Adipocyte (in vitro differentiated cells): ENCODE data around the gene GOLGA1.
"Not testable (repeated sequence)": the region's sequence is repeated elsewhere in the genome, so short reads cannot be mapped to it uniquely, and the experiment has no call there.

Source experiments
- DNase-seq: peaks from one replicate; pipeline ENCODE4 v3.0.0-alpha.2; 2015; ENCODE audit warnings: low read depth
- H3K27me3 ChIP-seq: replicated peaks from 2 replicates; pipeline ENCODE4 v1.7.0; 2013; ENCODE audit warnings: mild to moderate bottlenecking, low read length, moderate library complexity; ENCODE audit not compliant: control insufficient read depth, insufficient read depth
- H3K36me3 ChIP-seq: 2 replicates; pipeline ENCODE4 v1.7.0; 2013; ENCODE audit warnings: low read length, mild to moderate bottlenecking, moderate library complexity; ENCODE audit not compliant: control insufficient read depth, insufficient read depth, severe bottlenecking
- H3K4me1 ChIP-seq: 2 replicates; pipeline ENCODE4 v1.7.0; 2013; ENCODE audit warnings: mild to moderate bottlenecking, low read length, moderate library complexity; ENCODE audit not compliant: control insufficient read depth, insufficient read depth
- H3K4me3 ChIP-seq: 2 replicates; pipeline ENCODE4 v1.7.0; 2013; ENCODE audit warnings: mild to moderate bottlenecking, low read length, moderate library complexity
- H3K9ac ChIP-seq: 2 replicates; pipeline ENCODE4 v1.7.0; 2013; ENCODE audit warnings: mild to moderate bottlenecking, low read length, moderate library complexity
- H3K9me3 ChIP-seq: 2 replicates; pipeline ENCODE4 v1.7.0; 2013; ENCODE audit warnings: mild to moderate bottlenecking, low read length, moderate library complexity; ENCODE audit not compliant: control insufficient read depth

GOLGA1 gene

DNA sequence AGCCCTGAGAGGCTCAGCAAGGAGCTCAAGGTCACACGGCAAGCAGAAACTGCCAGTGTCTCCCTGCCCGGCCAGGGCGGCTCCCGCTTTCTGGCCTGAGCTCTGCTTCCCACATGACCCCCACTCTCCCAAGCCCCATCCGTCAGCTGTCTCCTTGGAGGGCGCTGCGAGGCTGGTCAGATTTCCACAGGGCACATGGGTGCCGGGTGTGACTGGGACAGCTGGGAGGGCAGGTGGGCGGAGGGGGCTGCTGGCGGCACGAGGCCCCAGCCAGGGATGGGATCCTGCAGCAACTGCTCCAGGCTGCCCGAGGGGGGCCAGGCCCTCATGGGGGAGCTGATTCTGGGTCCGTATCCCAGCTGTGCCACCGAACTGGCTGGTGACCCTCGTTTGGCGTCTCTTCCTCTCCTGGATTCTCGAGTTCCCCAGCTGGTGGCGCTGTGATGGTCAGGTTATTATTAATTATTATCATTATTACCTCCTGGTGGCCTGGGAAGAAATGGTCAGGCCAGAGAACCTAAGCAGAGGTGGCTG lies 100.5 kb downstream of the GOLGA1 start:
- DNase-seq, result no peak
- H3K4me3 ChIP-seq, result no peak overlapping the region
- no peaks in the 10 kb centered on the region for H3K36me3 ChIP-seq
- no peaks in the 10 kb centered on the region for H3K9me3 ChIP-seq
- H3K27me3 ChIP-seq, result no peaks in the 10 kb centered on the region
- no peak overlapping the region for H3K9ac ChIP-seq
- H3K4me1 ChIP-seq, result peaks cover 4% of the 10 kb centered on the region

- H3K4me1 ChIP-seq, result peaks cover 10% of the 10 kb centered on the region
- H3K27me3 ChIP-seq, result no peaks in the 10 kb centered on the region
- no peak overlapping the region for H3K9ac ChIP-seq
- H3K4me3 ChIP-seq, result no peak overlapping the region
- H3K9me3 ChIP-seq, result no peaks in the 10 kb centered on the region
- peak; percentile 35 for DNase-seq
- no peaks in the 10 kb centered on the region for H3K36me3 ChIP-seq
Observed at GRCh38 chr9:124839612-124840299, 101.1 kb downstream of the GOLGA1 start.

DNA sequence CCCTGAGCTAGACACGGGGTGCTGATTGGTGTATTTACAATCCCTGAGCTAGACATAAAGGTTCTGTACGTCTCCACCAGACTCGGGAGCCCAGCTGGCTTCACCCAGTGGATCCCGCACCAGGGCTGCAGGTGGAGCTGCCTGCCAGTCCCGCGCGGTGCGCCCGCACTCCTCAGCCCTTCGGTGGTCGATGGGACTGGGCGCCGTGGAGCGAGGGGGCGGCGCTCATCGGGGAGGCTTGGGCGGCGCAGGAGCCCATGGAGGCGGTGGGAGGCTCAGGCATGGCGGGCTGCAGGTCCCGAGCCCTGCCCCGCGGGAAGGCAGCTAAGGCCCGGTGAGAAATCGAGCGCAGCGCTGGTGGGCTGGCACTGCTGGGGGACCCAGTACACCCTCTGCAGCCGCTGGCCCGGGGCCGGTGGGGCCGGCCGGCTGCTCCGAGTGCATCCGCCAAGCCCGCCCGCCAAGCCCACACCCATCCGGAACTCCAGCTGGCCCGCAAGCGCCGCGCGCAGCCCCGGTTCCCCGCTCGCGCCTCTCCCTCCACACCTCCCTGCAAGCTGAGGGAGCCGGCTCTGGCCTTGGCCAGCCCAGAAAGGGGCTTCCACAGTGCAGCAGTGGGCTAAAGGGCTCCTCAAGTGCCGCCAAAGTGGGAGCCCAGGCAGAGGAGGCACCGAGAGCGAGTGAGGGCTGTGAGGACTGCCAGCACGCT lies 102.2 kb downstream of the GOLGA1 start:
- DNase-seq, H3K9ac ChIP-seq, H3K36me3 ChIP-seq, H3K9me3 ChIP-seq, H3K4me3 ChIP-seq, H3K27me3 ChIP-seq: not testable (repeated sequence)
- H3K4me1 ChIP-seq, result peaks cover 15% of the 10 kb centered on the region

GRCh38 chr9:124838132-124838531 lies 102.8 kb downstream of the GOLGA1 start:
- peaks cover 15% of the 10 kb centered on the region for H3K4me1 ChIP-seq
- H3K4me3 ChIP-seq, H3K9ac ChIP-seq, H3K9me3 ChIP-seq, H3K36me3 ChIP-seq, H3K27me3 ChIP-seq, DNase-seq: not testable (repeated sequence)

- Histone ChIP-seq H3K9me3 (no peaks in the 10 kb centered on the region), H3K36me3 (no peaks in the 10 kb centered on the region), H3K4me1 (peaks cover 29% of the 10 kb centered on the region), H3K4me3 (no peak overlapping the region), H3K27me3 (no peaks in the 10 kb centered on the region), H3K9ac (no peak overlapping the region)
- DNase-seq, result peak; percentile 60
Observed at GRCh38 chr9:124835026-124835557, 105.8 kb downstream of the GOLGA1 start.

GRCh38 chr9:124834591-124834990 lies 106.3 kb downstream of the GOLGA1 start:
- H3K4me3 ChIP-seq, result no peak overlapping the region
- no peaks in the 10 kb centered on the region for H3K36me3 ChIP-seq
- peaks cover 29% of the 10 kb centered on the region for H3K4me1 ChIP-seq
- H3K9ac ChIP-seq, result no peak overlapping the region
- no peaks in the 10 kb centered on the region for H3K9me3 ChIP-seq
- no peaks in the 10 kb centered on the region for H3K27me3 ChIP-seq
- no peak for DNase-seq

DNA sequence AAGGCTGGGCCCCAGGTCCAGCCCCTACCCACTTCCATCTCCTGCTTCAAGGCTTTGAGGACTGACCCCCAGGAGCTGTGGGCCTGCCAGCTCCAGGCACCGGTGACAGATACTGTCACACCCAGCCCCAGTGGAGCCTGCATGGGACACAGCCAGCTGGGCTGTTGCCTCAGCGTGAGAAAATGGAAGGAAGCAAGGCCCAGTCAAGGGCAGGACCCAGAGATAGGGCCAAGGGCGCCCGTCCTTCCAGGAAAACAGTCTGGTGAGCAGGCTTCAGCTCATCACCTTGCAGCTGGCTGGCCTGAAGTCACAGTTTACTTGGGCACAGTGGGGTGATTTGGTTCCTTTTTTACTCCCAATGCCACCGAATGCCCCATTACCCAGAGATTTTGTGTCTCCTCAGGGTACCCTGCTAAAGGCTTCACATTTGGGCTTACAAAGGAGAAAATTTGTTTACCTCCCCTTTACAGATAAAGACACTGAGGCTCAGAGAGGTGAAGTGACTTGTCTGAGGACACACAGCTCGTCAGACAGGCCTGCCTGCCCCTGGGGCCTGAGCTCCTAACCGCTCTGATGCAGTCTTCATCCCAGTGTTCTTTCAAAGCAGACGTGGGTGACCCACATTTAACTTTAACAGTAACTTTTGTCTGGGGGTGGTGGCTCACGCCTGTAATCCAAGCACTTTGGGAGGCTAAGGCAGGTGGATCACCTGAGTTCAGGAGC lies 109.1 kb downstream of the GOLGA1 start:
- H3K36me3 ChIP-seq, result no peaks in the 10 kb centered on the region
- no peaks in the 10 kb centered on the region for H3K9me3 ChIP-seq
- H3K4me1 ChIP-seq, result peaks cover 29% of the 10 kb centered on the region
- peak overlapping the region; percentile 44 for H3K9ac ChIP-seq
- no peak for DNase-seq
- no peak overlapping the region for H3K4me3 ChIP-seq
- no peaks in the 10 kb centered on the region for H3K27me3 ChIP-seq

DNA sequence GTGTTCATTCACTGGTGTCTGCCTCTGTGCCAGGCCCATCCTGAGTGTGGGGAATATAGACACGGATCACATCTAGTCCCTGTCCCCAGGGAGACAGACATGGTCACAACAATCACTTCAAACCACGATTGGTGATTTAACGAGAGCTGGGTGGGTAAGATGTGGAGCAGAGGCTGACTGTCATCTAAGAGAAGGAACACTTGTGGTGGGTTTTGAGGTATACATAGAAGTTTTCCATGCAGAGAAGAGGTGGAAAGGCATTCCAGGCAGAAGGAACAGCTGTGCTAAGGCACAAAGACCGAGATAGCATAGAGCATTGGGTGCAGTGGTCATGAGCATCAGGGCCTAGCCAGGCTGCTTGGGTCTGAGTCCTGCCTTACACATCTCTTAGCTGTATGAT lies 110.3 kb downstream of the GOLGA1 start:
- H3K9ac ChIP-seq, result no peak overlapping the region
- no peak for DNase-seq

GRCh38 chr9:124829334-124829669 lies 111.6 kb downstream of the GOLGA1 start:
- H3K9ac ChIP-seq, result no peak overlapping the region
- H3K27me3 ChIP-seq, result no peaks in the 10 kb centered on the region

More for the DNA sequence above, 110.3 kb downstream of the GOLGA1 start:
- no peaks in the 10 kb centered on the region for H3K9me3 ChIP-seq
- H3K4me3 ChIP-seq, result no peak overlapping the region
- no peaks in the 10 kb centered on the region for H3K36me3 ChIP-seq
- peaks cover 28% of the 10 kb centered on the region for H3K4me1 ChIP-seq
- H3K27me3 ChIP-seq, result no peaks in the 10 kb centered on the region

DNA sequence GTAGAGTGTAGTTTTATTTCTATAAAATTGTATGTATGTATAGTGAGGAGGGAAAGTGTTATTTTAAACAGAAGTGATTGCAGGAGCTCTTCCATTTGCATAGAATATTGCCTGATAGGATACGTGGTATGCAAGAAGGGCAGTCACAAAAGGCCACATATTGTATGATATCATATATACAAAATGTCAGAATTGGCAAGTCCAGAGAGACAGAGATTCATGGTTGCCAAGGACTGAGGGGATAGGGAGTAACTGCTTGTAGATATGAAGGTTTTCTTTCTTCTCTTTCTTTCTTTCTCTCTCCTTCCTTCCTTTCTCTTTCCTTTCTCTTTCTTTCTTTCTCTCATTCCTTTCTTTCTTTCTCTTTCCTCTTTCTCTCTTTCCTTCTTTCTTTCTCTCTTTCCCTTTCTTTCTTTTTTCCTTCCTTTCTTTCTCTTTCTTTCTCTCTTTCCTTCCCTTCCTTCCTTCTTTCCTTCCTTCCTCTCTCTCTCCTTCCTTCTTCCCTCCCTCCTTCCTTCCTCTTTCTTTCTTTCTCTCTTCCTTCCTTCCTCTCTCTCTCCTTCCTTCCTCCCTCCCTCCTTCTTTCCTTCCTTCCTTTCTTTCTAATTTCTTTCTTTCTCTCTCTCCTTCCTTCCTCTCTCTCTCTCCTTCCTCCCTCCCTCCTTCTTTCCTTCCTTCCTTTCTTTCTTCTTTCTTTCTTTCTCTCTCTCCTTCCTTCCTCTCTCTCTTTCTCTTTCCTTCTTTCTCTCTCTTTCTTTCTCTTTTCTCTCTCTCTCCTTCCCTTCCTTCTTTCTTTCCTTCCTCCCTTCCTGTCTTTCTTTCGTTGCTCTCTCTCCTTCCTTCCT lies 112.2 kb downstream of the GOLGA1 start:
- Histone ChIP-seq H3K9ac (no peak overlapping the region), H3K36me3 (no peaks in the 10 kb centered on the region), H3K4me1 (peaks cover 14% of the 10 kb centered on the region), H3K4me3 (no peak overlapping the region), H3K9me3 (no peaks in the 10 kb centered on the region), H3K27me3 (no peaks in the 10 kb centered on the region)
- DNase-seq, result no peak

More at GRCh38 chr9:124829334-124829669, 111.6 kb downstream of the GOLGA1 start:
- Histone ChIP-seq H3K4me1 (peaks cover 15% of the 10 kb centered on the region), H3K9me3 (no peaks in the 10 kb centered on the region), H3K36me3 (no peaks in the 10 kb centered on the region), H3K4me3 (no peak overlapping the region)
- no peak for DNase-seq
